Natural killer cell treated with Interleukin-12 subunit alpha and Interleukin-12 subunit beta and Interleukin-15 and Interleukin-18, amount 100 ng/mL, for 72 hours (primary cell): ENCODE results near the gene TARP.
"Not testable (repeated sequence)": the region's sequence is repeated elsewhere in the genome, so short reads cannot be mapped to it uniquely, and the experiment has no call there.

Experiments used
- ATAC-seq, 2 donors: fragments of 150-1000 bp; cut with Tn5 transposase in 1 of 2; sonication (Bioruptor Pico), chemical (Tn5 transposase) in 1 of 2; 2 replicates each; pipeline ENCODE4 v1.10.0; 2021
- DNase-seq: peaks from one replicate; pipeline ENCODE4 v3.0.0; 2022; ENCODE audit warnings: low spot score
- H3K27ac Mint-ChIP-seq, 2 donors: 1 replicate in 1 of 2; 2 replicates in 1 of 2; pipeline ENCODE4 v1.8.0; 2022; ENCODE audit warnings: mixed read lengths in 2 of 2, mild to moderate bottlenecking in 1 of 2, moderate library complexity in 1 of 2
- H3K27me3 Mint-ChIP-seq, 2 donors: 1 replicate in 1 of 2; 2 replicates in 1 of 2; pipeline ENCODE4 v1.8.0; 2022; ENCODE audit warnings: mixed read lengths in 2 of 2
- H3K36me3 Mint-ChIP-seq: one replicate; pipeline ENCODE4 v1.8.0; 2022; ENCODE audit warnings: mixed read lengths
- H3K4me1 Mint-ChIP-seq, 2 donors: 1 replicate in 1 of 2; 2 replicates in 1 of 2; pipeline ENCODE4 v1.8.0; 2022; ENCODE audit warnings: low read depth in 2 of 2, mixed read lengths in 2 of 2, mild to moderate bottlenecking in 1 of 2
- H3K4me3 Mint-ChIP-seq: one replicate; pipeline ENCODE4 v1.8.0; 2022; ENCODE audit warnings: mixed read lengths
- H3K9me3 Mint-ChIP-seq: 2 replicates; pipeline ENCODE4 v1.8.0; 2022; ENCODE audit warnings: mixed read lengths

The TARP gene

DNA sequence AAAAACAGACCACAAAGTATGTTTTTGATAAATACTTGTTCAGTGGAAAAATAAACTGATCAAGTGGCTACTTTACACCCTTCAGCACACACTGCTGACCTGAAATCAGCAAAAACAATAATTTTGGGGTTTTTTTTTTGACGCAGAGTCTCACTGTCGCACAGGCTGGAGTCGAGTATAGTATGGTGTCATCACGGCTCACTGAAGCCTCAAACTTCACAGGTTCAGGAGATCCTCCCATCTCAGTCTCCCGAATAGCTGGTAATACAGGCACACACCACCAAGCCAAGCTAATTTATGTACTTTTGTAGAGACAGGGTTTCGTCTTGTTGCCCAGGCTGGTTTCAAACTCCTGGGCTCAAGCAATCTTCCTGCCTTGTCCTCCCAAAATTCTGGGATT, 30.6 kb downstream of the TARP start:
- H3K27me3 Mint-ChIP-seq, result no peaks in the 10 kb centered on the region
- peaks cover 57 to 84% of the 10 kb centered on the region in 2 donors for H3K4me1 Mint-ChIP-seq
- ATAC-seq, result peak in 1 of 2 donors; percentile 56
- H3K9me3 Mint-ChIP-seq, result no peaks in the 10 kb centered on the region
- DNase-seq, result no peak
- H3K4me3 Mint-ChIP-seq, result peak overlapping the region; percentile 89
- H3K27ac Mint-ChIP-seq, result peak overlapping the region; percentile 88 to 94
- peaks cover 61% of the 10 kb centered on the region for H3K36me3 Mint-ChIP-seq

DNA sequence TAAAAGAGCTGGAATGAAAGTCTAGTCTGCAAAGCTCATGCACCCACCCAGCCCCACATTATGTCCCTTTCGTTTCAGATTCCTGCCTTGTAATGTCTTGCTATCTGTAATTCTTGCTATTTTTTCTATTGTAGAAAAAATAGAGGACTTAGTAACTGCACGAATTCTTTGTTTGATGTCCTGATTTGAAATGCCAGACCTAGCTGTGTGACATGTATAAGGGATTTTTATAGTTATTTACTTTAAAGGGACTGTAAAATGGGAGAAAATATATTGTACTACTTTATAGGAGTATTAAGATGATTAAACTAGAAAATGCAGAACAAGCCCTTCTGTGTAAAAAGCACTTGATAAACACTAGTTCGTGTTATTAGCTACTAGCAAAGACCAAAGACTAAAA, 32.4 kb downstream of the TARP start:
- no peak for ATAC-seq
- H3K36me3 Mint-ChIP-seq, result peaks cover 52% of the 10 kb centered on the region
- no peaks in the 10 kb centered on the region for H3K27me3 Mint-ChIP-seq
- H3K27ac Mint-ChIP-seq, result peak overlapping the region; percentile 87 to 94
- H3K4me3 Mint-ChIP-seq, result peak overlapping the region; percentile 71
- DNase-seq, result no peak
- peaks cover 60 to 84% of the 10 kb centered on the region in 2 donors for H3K4me1 Mint-ChIP-seq
- no peaks in the 10 kb centered on the region for H3K9me3 Mint-ChIP-seq

DNA sequence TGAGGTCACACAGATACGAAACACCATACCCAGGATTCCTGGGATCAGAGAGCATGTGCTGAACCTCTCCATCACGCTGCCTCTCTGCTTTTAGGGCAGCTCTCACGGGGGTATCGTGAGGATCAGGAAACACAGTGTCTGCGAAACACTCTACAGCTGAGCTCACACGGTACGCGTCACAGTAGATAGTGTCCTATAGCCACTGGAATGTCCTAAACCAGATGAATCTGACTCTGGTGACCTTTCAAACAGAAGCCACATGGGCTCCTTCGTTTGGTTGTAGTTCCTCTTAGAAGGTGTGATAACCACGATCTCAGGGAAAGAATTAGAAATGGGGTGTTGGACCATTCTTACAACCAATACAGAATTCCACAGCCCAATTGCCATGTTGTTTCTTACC, 34.3 kb downstream of the TARP start:
- Mint-ChIP-seq H3K27ac (peak overlapping the region; percentile 91 to 93), H3K4me3 (peak overlapping the region; percentile 47), H3K4me1 (peaks cover 60 to 84% of the 10 kb centered on the region in 2 donors), H3K36me3 (peaks cover 32% of the 10 kb centered on the region)
- not testable (repeated sequence) for H3K27me3 Mint-ChIP-seq, H3K9me3 Mint-ChIP-seq, DNase-seq
- ATAC-seq, result peak in 1 of 2 donors; percentile 11

GRCh38 chr7:38235606-38236005, 37.8 kb downstream of the TARP start:
- DNase-seq (no peak), ATAC-seq (no peak)
- Mint-ChIP-seq H3K27ac (peak overlapping the region; percentile 91 to 93), H3K9me3 (no peaks in the 10 kb centered on the region), H3K4me1 (peaks cover 76 to 92% of the 10 kb centered on the region in 2 donors), H3K36me3 (peaks cover 12% of the 10 kb centered on the region), H3K4me3 (peak overlapping the region; percentile 90), H3K27me3 (no peaks in the 10 kb centered on the region)

DNA sequence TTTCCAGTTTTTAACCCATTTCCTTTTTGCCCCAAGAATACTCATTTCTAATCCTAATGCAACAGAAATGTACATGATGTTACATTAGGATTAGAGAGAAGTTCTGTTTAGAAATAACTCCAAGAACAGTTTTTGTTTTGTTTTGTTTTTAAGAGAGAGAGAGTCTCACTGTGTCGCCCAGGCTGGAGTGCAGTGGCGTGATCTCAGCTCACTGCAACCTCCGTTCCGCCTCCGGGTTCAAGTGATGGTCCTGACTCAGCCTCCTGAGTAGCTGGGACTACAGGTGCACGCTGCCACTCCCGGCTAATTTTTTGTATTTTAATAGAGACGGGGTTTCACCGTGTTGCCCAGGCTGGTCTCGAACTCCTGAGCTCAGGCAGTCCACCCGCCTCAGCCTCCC, 38.7 kb downstream of the TARP start:
- not testable (repeated sequence) for DNase-seq, H3K27me3 Mint-ChIP-seq, ATAC-seq, H3K9me3 Mint-ChIP-seq
- Mint-ChIP-seq H3K27ac (peak overlapping the region; percentile 91 to 93), H3K4me1 (peaks cover 81 to 98% of the 10 kb centered on the region in 2 donors), H3K4me3 (peak overlapping the region; percentile 90), H3K36me3 (peaks cover 18% of the 10 kb centered on the region)

DNA sequence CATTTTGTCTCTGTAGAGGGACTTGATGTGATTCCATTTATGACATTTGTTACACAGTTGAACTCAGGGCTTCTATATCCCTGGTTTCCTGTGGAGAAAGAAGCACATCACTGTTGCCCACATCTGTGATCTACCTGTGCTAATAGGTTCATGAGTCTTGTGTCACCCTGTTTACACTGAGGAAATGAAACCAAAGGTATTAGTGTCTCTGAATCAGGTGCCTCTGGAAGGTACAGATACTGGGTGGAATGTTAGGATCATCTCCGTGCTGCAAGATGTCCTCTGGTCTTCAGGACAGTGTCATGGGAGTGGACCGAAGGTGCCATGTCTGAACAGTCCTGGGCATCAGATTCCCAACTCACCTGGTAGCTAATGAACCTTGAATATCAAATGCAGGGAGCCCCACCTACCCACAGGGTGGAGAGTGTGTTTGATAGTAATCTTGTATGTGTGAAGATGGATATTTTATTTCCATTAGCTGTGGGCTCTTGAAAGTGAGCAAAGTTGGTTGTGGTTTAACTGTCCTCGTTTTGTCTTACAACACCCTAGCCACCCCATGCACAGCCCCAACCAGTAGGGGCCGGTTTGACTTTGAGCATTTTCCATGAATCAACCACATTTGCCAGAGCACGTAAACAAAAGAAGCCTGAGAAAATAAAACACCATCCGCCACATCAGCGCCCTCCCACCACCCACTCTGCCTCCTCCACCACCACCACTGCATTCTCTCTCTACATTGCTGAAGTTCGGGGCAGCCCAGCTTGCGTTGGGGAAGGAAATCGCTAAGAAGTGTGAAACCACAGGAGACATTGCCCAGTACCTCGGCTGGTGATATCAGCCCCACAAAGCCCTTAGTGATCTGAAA, 40.7 kb downstream of the TARP start:
- H3K36me3 Mint-ChIP-seq, result peaks cover 13% of the 10 kb centered on the region
- peaks cover 82 to 97% of the 10 kb centered on the region in 2 donors for H3K4me1 Mint-ChIP-seq
- DNase-seq, result peak; percentile 94
- H3K27ac Mint-ChIP-seq, result peak overlapping the region; percentile 91 to 93
- H3K9me3 Mint-ChIP-seq, result no peaks in the 10 kb centered on the region
- peak overlapping the region; percentile 90 for H3K4me3 Mint-ChIP-seq
- H3K27me3 Mint-ChIP-seq, result no peaks in the 10 kb centered on the region
- ATAC-seq, result peak; percentile 94 to 96

- Mint-ChIP-seq H3K9me3 (no peaks in the 10 kb centered on the region), H3K4me3 (peak overlapping the region; percentile 72), H3K27ac (peak overlapping the region; percentile 91 to 93), H3K36me3 (peaks cover 13% of the 10 kb centered on the region), H3K4me1 (peaks cover 84 to 97% of the 10 kb centered on the region in 2 donors), H3K27me3 (no peaks in the 10 kb centered on the region)
- no peak for ATAC-seq
- DNase-seq, result no peak
Observed at GRCh38 chr7:38229884-38230642, 43.4 kb downstream of the TARP start.

DNA sequence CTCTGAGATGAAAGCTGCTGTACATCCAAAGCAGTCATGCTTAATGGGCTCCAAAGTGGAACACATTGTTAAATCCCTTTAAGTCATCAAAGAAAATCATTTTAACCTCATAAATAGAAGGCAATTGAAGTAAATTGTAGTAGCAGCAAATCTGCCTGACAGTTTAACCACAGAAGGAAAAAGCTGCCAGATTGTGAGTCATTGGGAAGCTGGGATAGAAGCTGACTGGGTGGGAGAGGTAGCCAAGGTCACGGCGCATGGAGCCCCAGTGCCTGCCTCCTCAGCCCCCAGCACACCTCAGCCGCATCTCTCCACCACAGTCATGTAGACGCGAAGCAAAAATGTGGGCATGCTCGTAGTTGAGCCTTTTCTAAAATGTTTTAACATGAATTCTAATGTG, 44.0 kb downstream of the TARP start:
- H3K27ac Mint-ChIP-seq, result peak overlapping the region; percentile 91 to 93
- DNase-seq (no peak), ATAC-seq (no peak)
- H3K36me3 Mint-ChIP-seq, result peaks cover 13% of the 10 kb centered on the region
- H3K9me3 Mint-ChIP-seq, result no peaks in the 10 kb centered on the region
- H3K4me1 Mint-ChIP-seq, result peaks cover 80 to 95% of the 10 kb centered on the region in 2 donors
- peak overlapping the region; percentile 72 for H3K4me3 Mint-ChIP-seq
- H3K27me3 Mint-ChIP-seq, result no peaks in the 10 kb centered on the region

DNA sequence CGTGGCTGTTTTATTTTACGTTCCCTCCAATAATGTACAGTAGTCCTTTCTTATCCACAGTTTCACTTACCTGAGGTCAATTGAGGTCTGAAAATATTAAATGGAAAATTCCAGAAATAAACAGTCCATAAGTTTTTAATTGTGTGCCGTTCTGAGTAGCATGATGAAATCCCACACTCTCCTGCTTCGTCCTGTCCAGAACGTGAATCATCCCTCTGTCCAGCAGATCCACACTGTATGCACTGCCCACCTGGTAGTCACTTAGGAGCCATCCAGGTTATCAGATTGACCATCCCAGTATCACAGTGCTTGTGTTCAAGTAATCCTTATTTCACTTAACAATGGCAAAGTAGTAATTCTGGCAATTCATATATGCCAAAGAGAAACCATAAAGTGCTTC, 49.0 kb downstream of the TARP start:
- Mint-ChIP-seq H3K4me3 (peak overlapping the region; percentile 89), H3K4me1 (peaks cover 81 to 91% of the 10 kb centered on the region in 2 donors), H3K27me3 (no peaks in the 10 kb centered on the region), H3K36me3 (peaks cover 9% of the 10 kb centered on the region), H3K27ac (peak overlapping the region; percentile 91 to 93), H3K9me3 (no peaks in the 10 kb centered on the region)
- no peak for DNase-seq
- ATAC-seq, result peak in 1 of 2 donors; percentile 50

GRCh38 chr7:38223306-38223705, 50.1 kb downstream of the TARP start:
- Mint-ChIP-seq H3K27ac (peak overlapping the region; percentile 91 to 93), H3K4me1 (peaks cover 78 to 90% of the 10 kb centered on the region in 2 donors), H3K27me3 (no peaks in the 10 kb centered on the region), H3K4me3 (peak overlapping the region; percentile 42), H3K9me3 (no peaks in the 10 kb centered on the region), H3K36me3 (peaks cover 10% of the 10 kb centered on the region)
- ATAC-seq, result no peak
- no peak for DNase-seq

- H3K4me1 Mint-ChIP-seq, result peaks cover 78 to 90% of the 10 kb centered on the region in 2 donors
- no peaks in the 10 kb centered on the region for H3K27me3 Mint-ChIP-seq
- H3K9me3 Mint-ChIP-seq, result no peaks in the 10 kb centered on the region
- DNase-seq (no peak), ATAC-seq (no peak)
- H3K36me3 Mint-ChIP-seq, result peaks cover 10% of the 10 kb centered on the region
- H3K4me3 Mint-ChIP-seq, result peak overlapping the region; percentile 56
- H3K27ac Mint-ChIP-seq, result peak overlapping the region; percentile 91 to 93
Observed at GRCh38 chr7:38222481-38223096, 50.8 kb downstream of the TARP start.

DNA sequence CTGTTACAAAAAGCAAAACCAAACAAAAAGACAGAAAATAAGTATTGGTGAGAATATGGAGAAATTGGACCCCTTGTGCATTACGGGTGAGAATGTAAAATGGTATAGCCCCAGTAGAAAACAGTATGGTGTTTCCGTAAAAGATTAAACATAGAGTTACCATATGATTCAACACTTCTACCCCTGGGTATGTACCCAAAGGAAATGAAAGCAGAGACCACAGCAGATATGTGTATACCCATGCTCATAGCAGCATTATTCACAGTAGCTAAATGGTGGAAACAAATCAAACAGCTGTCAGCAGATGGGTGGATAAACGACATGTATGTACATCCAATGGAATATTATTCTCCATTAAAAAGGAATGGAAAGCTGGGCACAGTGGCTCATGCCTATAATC, 53.0 kb downstream of the TARP start:
- peak; percentile 71 for DNase-seq
- H3K27ac Mint-ChIP-seq, result peak overlapping the region; percentile 91 to 93

DNA sequence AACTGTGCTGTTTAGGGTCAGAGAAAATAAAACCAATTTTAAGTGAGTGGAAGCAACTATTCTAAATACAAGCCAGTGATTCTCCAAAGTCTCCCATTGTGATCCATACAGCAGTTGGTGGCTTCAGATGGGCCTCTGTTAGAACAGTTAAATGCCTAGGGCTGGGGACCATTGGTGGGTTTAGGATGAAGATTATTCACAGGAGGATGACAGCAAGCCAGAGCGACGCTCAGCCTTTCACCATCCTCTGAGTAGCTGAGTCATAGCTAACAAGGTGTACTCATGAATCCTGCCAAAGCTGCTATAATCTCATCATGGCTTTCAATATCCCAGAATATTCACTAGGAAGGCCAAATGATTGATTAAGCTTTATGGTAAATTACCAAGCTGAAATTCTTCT, 55.8 kb downstream of the TARP start:
- H3K4me1 Mint-ChIP-seq, result peaks cover 58 to 64% of the 10 kb centered on the region in 2 donors
- no peaks in the 10 kb centered on the region for H3K27me3 Mint-ChIP-seq
- no peaks in the 10 kb centered on the region for H3K9me3 Mint-ChIP-seq
- peaks cover 10% of the 10 kb centered on the region for H3K36me3 Mint-ChIP-seq
- DNase-seq (no peak), ATAC-seq (peak; percentile 50 to 62)
- H3K27ac Mint-ChIP-seq, result peak overlapping the region; percentile 91 to 93
- H3K4me3 Mint-ChIP-seq, result peak overlapping the region; percentile 81

More for the DNA sequence above, 53.0 kb downstream of the TARP start:
- peak overlapping the region; percentile 82 for H3K4me3 Mint-ChIP-seq
- H3K4me1 Mint-ChIP-seq, result peaks cover 75 to 88% of the 10 kb centered on the region in 2 donors
- no peaks in the 10 kb centered on the region for H3K27me3 Mint-ChIP-seq
- peaks cover 10% of the 10 kb centered on the region for H3K36me3 Mint-ChIP-seq
- peak; percentile 81 to 89 for ATAC-seq
- H3K9me3 Mint-ChIP-seq, result no peaks in the 10 kb centered on the region
